Osteoblast (primary cell): ENCODE results near the gene ODAD4. TPM values are rescaled to one million over a fixed set of nuclear protein-coding genes. Genes with fewer than 3 reads are reported as not detected.
A peak's percentile ranks its signal among the peaks of the same experiment; 100 is the strongest.

ENCODE experiments used
- DNase-seq: peaks from one replicate; pipeline ENCODE4 v3.0.0; 2011; ENCODE audit warnings: low spot score, mixed read lengths; ENCODE audit not compliant: insufficient read length; ENCODE audit errors: missing footprints
- H2AFZ ChIP-seq: 2 replicates; pipeline ENCODE4 v1.6.0; 2011; ENCODE audit warnings: mild to moderate bottlenecking, low read length
- H3K27ac ChIP-seq: 2 replicates; pipeline ENCODE4 v1.5.1; 2011; ENCODE audit warnings: mild to moderate bottlenecking, low read depth, low read length, moderate library complexity
- H3K27me3 ChIP-seq: 2 replicates; pipeline ENCODE4 v1.6.0; 2012; ENCODE audit warnings: mild to moderate bottlenecking, control low read depth, inconsistent platforms, low read length, moderate library complexity; ENCODE audit not compliant: insufficient read depth
- H3K36me3 ChIP-seq: 2 replicates; pipeline ENCODE4 v1.5.1; 2011; ENCODE audit warnings: mild to moderate bottlenecking, low read length, control low read depth, moderate library complexity; ENCODE audit not compliant: insufficient read depth
- H3K4me1 ChIP-seq: 2 replicates; pipeline ENCODE4 v1.5.1; 2011; ENCODE audit warnings: mild to moderate bottlenecking, low read length, control low read depth, moderate library complexity; ENCODE audit not compliant: insufficient read depth
- H3K4me2 ChIP-seq: 2 replicates; pipeline ENCODE4 v1.6.0; 2011; ENCODE audit warnings: mild to moderate bottlenecking, low read length; ENCODE audit not compliant: insufficient read depth
- H3K4me3 ChIP-seq: fragments of 200-600 bp; sonication (generic); 3 replicates; pipeline ENCODE4 v1.5.1; 2012; ENCODE audit warnings: mild to moderate bottlenecking, low read length, inconsistent platforms; ENCODE audit not compliant: insufficient read depth
- H3K79me2 ChIP-seq: 2 replicates; pipeline ENCODE4 v1.6.0; 2012; ENCODE audit warnings: mild to moderate bottlenecking, low read length, control low read depth, inconsistent platforms; ENCODE audit not compliant: insufficient read depth
- H3K9me3 ChIP-seq: 2 replicates; pipeline ENCODE4 v1.5.1; 2011; ENCODE audit warnings: low read depth, low read length, control low read depth
- H4K20me1 ChIP-seq: 2 replicates; pipeline ENCODE4 v1.6.0; 2012; ENCODE audit warnings: mild to moderate bottlenecking, low read length, control low read depth; ENCODE audit not compliant: insufficient read depth
- CTCF ChIP-seq: IDR thresholded peaks from 2 replicates; pipeline ENCODE4 v1.5.1; 2011; ENCODE audit warnings: mild to moderate bottlenecking, low read depth, low read length, moderate library complexity; ENCODE audit errors: extremely low read depth
- total RNA-seq: library from RNA; depleted of rRNA; stranded (reverse); fragments of >200 nt; gene quantifications from 2 replicates; pipeline ENCODE4 v1.2.3, GENCODE V29; 2012

Gene ODAD4
- total RNA-seq, 1 donor: 1.1 TPM

DNA sequence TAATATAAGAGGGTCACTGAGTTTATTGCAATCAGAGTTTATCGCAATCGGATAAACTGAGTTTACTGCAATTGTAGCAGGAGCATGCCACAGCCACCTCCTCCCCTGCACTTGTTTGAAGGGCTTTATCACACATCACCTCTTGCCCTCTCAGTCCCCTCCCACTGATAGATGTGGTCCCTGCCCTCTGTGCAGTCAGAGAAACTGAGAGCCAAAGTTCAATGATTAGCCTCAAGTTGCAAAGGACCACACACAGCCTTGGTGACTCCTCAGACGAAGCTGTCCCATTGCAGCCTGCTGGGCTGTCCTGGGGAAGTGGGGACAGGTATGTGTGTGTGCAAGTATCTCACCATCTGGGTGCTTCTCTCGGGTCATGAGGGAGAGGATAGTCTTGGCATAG lies 25.2 kb upstream of the ODAD4 start:
- peaks cover 88% of the 10 kb centered on the region for H3K36me3 ChIP-seq
- no peaks in the 10 kb centered on the region for H3K27me3 ChIP-seq
- no peak for DNase-seq
- no peak for TF ChIP-seq CTCF
- no peak overlapping the region for H3K27ac ChIP-seq
- H2AFZ ChIP-seq: no peak overlapping the region
- H3K4me3 ChIP-seq: no peak overlapping the region
- peaks cover 13% of the 10 kb centered on the region for H4K20me1 ChIP-seq
- no peaks in the 10 kb centered on the region for H3K9me3 ChIP-seq
- H3K4me2 ChIP-seq: no peak overlapping the region
- peaks cover 56% of the 10 kb centered on the region for H3K79me2 ChIP-seq
- peaks cover 29% of the 10 kb centered on the region for H3K4me1 ChIP-seq

DNA sequence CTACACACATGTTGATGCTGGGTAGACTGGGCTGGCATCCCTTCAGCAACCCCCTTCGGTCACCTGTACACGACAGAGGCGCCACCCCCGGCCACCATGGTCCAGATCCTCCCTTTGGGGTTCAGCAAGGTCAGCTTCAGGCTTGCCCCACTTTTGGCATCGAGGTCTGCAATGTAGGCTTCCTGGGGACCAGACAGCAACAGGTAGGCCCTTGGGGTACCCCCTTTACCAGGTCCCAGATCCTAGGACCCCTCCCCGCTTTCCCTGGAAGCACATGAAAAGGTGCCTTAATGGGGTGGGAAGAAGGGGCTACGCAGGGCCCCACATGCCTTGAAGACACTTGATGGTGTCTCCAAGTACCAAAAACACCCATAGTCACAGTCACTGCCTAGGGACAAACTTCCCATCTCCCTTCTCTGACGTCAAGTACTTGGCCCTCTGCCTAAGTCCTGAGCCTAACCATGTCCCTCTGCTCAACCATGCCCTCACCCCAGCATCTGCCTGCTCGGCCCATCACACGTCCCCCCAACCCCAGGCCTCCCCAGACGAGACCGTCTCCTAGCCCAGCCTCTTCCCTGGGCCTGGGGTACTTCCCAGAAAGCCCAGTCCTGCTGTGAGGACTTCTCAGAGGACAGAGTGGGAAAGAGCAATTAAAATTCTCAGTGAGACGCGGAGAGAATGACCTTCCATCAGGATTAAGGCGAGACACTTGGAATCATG lies 23.8 kb upstream of the ODAD4 start:
- no peaks in the 10 kb centered on the region for H3K9me3 ChIP-seq
- no peaks in the 10 kb centered on the region for H3K27me3 ChIP-seq
- peak overlapping the region; percentile 10 for H3K4me3 ChIP-seq
- H3K27ac ChIP-seq: peak overlapping the region; percentile 80
- peaks cover 54% of the 10 kb centered on the region for H3K79me2 ChIP-seq
- H3K36me3 ChIP-seq: peaks cover 87% of the 10 kb centered on the region
- peaks cover 39% of the 10 kb centered on the region for H3K4me1 ChIP-seq
- no peak for TF ChIP-seq CTCF
- DNase-seq: peak; percentile 57
- no peak overlapping the region for H2AFZ ChIP-seq
- H4K20me1 ChIP-seq: peaks cover 19% of the 10 kb centered on the region
- peak overlapping the region; percentile 23 for H3K4me2 ChIP-seq

DNA sequence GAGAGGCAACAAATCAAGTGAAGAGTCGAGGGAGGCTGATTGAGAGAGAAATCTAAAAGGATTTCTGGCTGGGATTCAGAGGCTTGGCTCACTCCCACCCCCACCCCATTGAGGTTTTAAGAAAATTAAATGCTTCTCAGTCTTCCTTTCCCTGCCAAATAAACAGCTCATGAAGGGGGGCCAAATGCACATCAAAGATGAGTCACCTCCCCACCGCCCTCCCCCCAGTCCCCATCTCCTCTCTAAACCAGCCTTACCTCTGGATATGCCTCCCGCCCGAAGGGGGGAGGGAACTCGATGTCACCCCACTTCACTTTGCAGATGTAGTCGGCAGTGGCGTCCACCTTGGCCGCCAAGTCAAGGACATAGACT lies 23.2 kb upstream of the ODAD4 start:
- peak; percentile 88 for DNase-seq
- peak overlapping the region; percentile 10 for H3K4me3 ChIP-seq
- H3K4me2 ChIP-seq: peak overlapping the region; percentile 23
- peaks cover 19% of the 10 kb centered on the region for H4K20me1 ChIP-seq
- no peak overlapping the region for H2AFZ ChIP-seq
- no peaks in the 10 kb centered on the region for H3K9me3 ChIP-seq
- no peak for TF ChIP-seq CTCF
- H3K4me1 ChIP-seq: peaks cover 40% of the 10 kb centered on the region
- H3K79me2 ChIP-seq: peaks cover 58% of the 10 kb centered on the region
- H3K27ac ChIP-seq: peak overlapping the region; percentile 80
- peaks cover 87% of the 10 kb centered on the region for H3K36me3 ChIP-seq
- H3K27me3 ChIP-seq: no peaks in the 10 kb centered on the region

- Histone ChIP-seq H3K4me2 (peak overlapping the region; percentile 5), H4K20me1 (peaks cover 19% of the 10 kb centered on the region), H2AFZ (no peak overlapping the region), H3K27ac (peak overlapping the region; percentile 80), H3K79me2 (peaks cover 62% of the 10 kb centered on the region), H3K4me3 (no peak overlapping the region), H3K9me3 (no peaks in the 10 kb centered on the region), H3K4me1 (peaks cover 46% of the 10 kb centered on the region), H3K36me3 (peaks cover 87% of the 10 kb centered on the region), H3K27me3 (no peaks in the 10 kb centered on the region)
- no peak for TF ChIP-seq CTCF
- DNase-seq: peak; percentile 45
Observed at GRCh38 chr17:41907633-41908539, 22.5 kb upstream of the ODAD4 start.
